ENCODE results near the gene DAB1.

DAB1 gene

GRCh38 chr1:57019236-57019839, 404.5 kb downstream of the DAB1 start:
- DNase-seq (ENCODE audit: low read depth): no peak

- no peak for DNase-seq (ENCODE audit: low read depth)
Measured at GRCh38 chr1:57018119-57018518, 405.7 kb downstream of the DAB1 start.

GRCh38 chr1:57017717-57018116, 406.1 kb downstream of the DAB1 start:
- DNase-seq (ENCODE audit: low read depth): no peak

- no peak for DNase-seq (ENCODE audit: low read depth)
Measured at GRCh38 chr1:57017200-57017599, 406.7 kb downstream of the DAB1 start.

GRCh38 chr1:57015071-57015470, 408.8 kb downstream of the DAB1 start:
- DNase-seq (ENCODE audit: low read depth): no peak

- no peak for DNase-seq (ENCODE audit: low read depth)
Measured at GRCh38 chr1:57013522-57013921, 410.3 kb downstream of the DAB1 start.

GRCh38 chr1:57012315-57012714, 411.5 kb downstream of the DAB1 start:
- no peak for DNase-seq (ENCODE audit: low read depth)

GRCh38 chr1:57010511-57010910, 413.3 kb downstream of the DAB1 start:
- no peak for DNase-seq (ENCODE audit: low read depth)

- DNase-seq (ENCODE audit: low read depth): no peak
Measured at GRCh38 chr1:57007948-57008347, 415.9 kb downstream of the DAB1 start.

- no peak for DNase-seq (ENCODE audit: low read depth)
Measured at GRCh38 chr1:57007472-57007871, 416.4 kb downstream of the DAB1 start.

GRCh38 chr1:57003398-57004139, 420.3 kb downstream of the DAB1 start:
- DNase-seq (ENCODE audit: low read depth): no peak

- DNase-seq (ENCODE audit: low read depth): no peak
Measured at GRCh38 chr1:56995414-56996100, 428.3 kb downstream of the DAB1 start.

GRCh38 chr1:56993475-56993874, 430.4 kb downstream of the DAB1 start:
- DNase-seq (ENCODE audit: low read depth): no peak

GRCh38 chr1:56992318-56993125, 431.3 kb downstream of the DAB1 start:
- DNase-seq (ENCODE audit: low read depth): no peak

GRCh38 chr1:56991576-56991975, 432.3 kb downstream of the DAB1 start:
- no peak for DNase-seq (ENCODE audit: low read depth)

- no peak for DNase-seq (ENCODE audit: low read depth)
Measured at GRCh38 chr1:56986397-56986796, 437.5 kb downstream of the DAB1 start.

GRCh38 chr1:56985857-56986256, 438.0 kb downstream of the DAB1 start:
- no peak for DNase-seq (ENCODE audit: low read depth)

GRCh38 chr1:56983484-56983883, 440.4 kb downstream of the DAB1 start:
- no peak for DNase-seq (ENCODE audit: low read depth)

- DNase-seq (ENCODE audit: low read depth): no peak
Measured at GRCh38 chr1:56979986-56980755, 443.7 kb downstream of the DAB1 start.

- no peak for DNase-seq (ENCODE audit: low read depth)
Measured at GRCh38 chr1:56978819-56979218, 445.0 kb downstream of the DAB1 start.

GRCh38 chr1:56977910-56978309, 445.9 kb downstream of the DAB1 start:
- DNase-seq (ENCODE audit: low read depth): no peak

GRCh38 chr1:56975446-56975845, 448.4 kb downstream of the DAB1 start:
- DNase-seq (ENCODE audit: low read depth): no peak
